ENCODE measurements around the gene GRIN2A. TPM values are rescaled to one million over a fixed set of nuclear protein-coding genes. Genes with fewer than 3 reads are reported as not detected.

GRIN2A gene
- total and polyA plus RNA-seq, 8 donors: 0.03 to 0.96 (median 0.26) TPM

GRCh38 chr16:10112021-10112420 lies 70.2 kb downstream of the GRIN2A start:
- Histone ChIP-seq H3K4me3 (no peak overlapping the region), H3K9me3 (no peaks in the 10 kb centered on the region), H3K27ac (no peak overlapping the region), H3K36me3 (no peaks in the 10 kb centered on the region), H3K4me1 (no peaks in the 10 kb centered on the region), H3K27me3 (no peaks in the 10 kb centered on the region)
- ATAC-seq (no peak), DNase-seq (no peak)
- TF ChIP-seq CTCF (IDR thresholded peaks at IDR 0.05): no peak
- intact Hi-C loops (cut with DNase I): no loop called here

GRCh38 chr16:10111156-10111761 lies 71.0 kb downstream of the GRIN2A start:
- no peaks in the 10 kb centered on the region for H3K36me3 ChIP-seq
- intact Hi-C loops (cut with DNase I): no loop called here
- no peak for TF ChIP-seq CTCF (IDR thresholded peaks at IDR 0.05)
- no peaks in the 10 kb centered on the region for H3K4me1 ChIP-seq
- ATAC-seq (no peak), DNase-seq (no peak)
- no peak overlapping the region for H3K27ac ChIP-seq
- no peaks in the 10 kb centered on the region for H3K9me3 ChIP-seq
- no peak overlapping the region for H3K4me3 ChIP-seq
- H3K27me3 ChIP-seq: no peaks in the 10 kb centered on the region

GRCh38 chr16:10110552-10110951 lies 71.7 kb downstream of the GRIN2A start:
- no peak for ATAC-seq
- Histone ChIP-seq H3K36me3 (no peaks in the 10 kb centered on the region), H3K27me3 (no peaks in the 10 kb centered on the region), H3K4me3 (no peak overlapping the region), H3K4me1 (no peaks in the 10 kb centered on the region), H3K9me3 (no peaks in the 10 kb centered on the region), H3K27ac (no peak overlapping the region)
- intact Hi-C loops (cut with DNase I): no loop called here
- DNase-seq: no peak
- no peak for TF ChIP-seq CTCF (IDR thresholded peaks at IDR 0.05)

GRCh38 chr16:10107081-10107480 lies 75.1 kb downstream of the GRIN2A start:
- Histone ChIP-seq H3K9me3 (no peaks in the 10 kb centered on the region), H3K4me1 (no peaks in the 10 kb centered on the region), H3K4me3 (no peak overlapping the region), H3K27ac (no peak overlapping the region), H3K36me3 (no peaks in the 10 kb centered on the region), H3K27me3 (no peaks in the 10 kb centered on the region)
- no peak for TF ChIP-seq CTCF (IDR thresholded peaks at IDR 0.05)
- intact Hi-C loops (cut with DNase I): no loop called here
- DNase-seq (no peak), ATAC-seq (no peak)

- Histone ChIP-seq H3K4me1 (no peaks in the 10 kb centered on the region), H3K4me3 (no peak overlapping the region)
Measured at GRCh38 chr16:10103700-10104099, 78.5 kb downstream of the GRIN2A start.

More at GRCh38 chr16:10103700-10104099, 78.5 kb downstream of the GRIN2A start:
- no peak for ATAC-seq
- Histone ChIP-seq H3K36me3 (no peaks in the 10 kb centered on the region), H3K27ac (no peak overlapping the region), H3K27me3 (no peaks in the 10 kb centered on the region), H3K9me3 (no peaks in the 10 kb centered on the region)
- TF ChIP-seq CTCF (IDR thresholded peaks at IDR 0.05): no peak
- intact Hi-C loops (cut with DNase I): no loop called here
- DNase-seq: no peak

Measured in left lung (tissue), 10 donors.